Measurements from ENCODE around the gene COMMD3.

COMMD3 gene

DNA sequence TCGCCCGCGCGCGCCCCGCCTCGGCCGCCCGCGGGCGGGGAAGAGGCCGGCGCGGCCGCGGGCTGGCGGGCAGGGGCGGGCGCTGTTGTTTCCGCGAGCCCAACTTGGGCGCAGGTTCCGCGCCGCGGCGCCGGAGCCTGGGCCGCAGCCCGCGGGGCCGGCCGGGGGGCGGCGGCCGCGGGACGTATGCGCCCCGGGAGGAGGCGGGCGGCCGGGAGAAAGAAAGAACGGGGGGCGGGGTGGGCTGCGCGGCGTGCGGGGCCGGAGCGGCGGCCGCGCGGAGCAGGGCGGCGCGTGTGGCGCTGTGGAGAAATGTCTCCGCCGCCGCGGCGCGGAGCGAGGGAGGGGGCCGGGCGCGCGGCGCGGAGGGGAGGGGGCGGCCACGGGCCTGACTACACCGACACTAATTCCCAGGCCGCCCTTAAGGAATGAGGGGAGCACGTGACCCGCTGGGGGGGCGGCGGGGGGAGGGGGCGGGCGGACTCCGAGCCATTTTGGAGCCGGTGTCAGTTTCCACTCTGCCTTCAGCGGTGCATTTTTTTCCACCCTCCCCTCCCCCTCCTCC lies 4.5 kb downstream of the COMMD3 start, which contains the start of gene BMI1:
TSS of gene BMI1 (plus strand) at position 509 of the 565 bp plus-strand sequence. CDS start 5,351 bp downstream, outside the sequence.
- peak; percentile 56 for DNase-seq

DNA sequence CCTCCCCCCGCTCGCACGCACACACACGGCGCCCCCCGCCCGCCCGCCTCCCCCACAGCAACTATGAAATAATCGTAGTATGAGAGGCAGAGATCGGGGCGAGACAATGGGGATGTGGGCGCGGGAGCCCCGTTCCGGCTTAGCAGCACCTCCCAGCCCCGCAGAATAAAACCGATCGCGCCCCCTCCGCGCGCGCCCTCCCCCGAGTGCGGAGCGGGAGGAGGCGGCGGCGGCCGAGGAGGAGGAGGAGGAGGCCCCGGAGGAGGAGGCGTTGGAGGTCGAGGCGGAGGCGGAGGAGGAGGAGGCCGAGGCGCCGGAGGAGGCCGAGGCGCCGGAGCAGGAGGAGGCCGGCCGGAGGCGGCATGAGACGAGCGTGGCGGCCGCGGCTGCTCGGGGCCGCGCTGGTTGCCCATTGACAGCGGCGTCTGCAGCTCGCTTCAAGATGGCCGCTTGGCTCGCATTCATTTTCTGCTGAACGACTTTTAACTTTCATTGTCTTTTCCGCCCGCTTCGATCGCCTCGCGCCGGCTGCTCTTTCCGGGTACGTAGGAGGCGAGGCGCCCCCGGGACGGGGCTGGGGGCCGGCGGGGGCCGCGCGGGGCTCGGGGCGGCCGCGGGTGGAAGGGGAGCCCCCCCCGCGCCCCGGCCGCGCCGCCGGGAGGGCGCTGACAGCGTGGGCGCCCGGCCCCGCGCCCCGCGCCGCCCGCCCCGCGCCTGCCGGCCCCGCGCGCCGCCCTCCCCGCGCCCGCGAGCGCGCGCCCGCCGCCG lies 5.2 kb downstream of the COMMD3 start:
- peak; percentile 12 for DNase-seq

DNA sequence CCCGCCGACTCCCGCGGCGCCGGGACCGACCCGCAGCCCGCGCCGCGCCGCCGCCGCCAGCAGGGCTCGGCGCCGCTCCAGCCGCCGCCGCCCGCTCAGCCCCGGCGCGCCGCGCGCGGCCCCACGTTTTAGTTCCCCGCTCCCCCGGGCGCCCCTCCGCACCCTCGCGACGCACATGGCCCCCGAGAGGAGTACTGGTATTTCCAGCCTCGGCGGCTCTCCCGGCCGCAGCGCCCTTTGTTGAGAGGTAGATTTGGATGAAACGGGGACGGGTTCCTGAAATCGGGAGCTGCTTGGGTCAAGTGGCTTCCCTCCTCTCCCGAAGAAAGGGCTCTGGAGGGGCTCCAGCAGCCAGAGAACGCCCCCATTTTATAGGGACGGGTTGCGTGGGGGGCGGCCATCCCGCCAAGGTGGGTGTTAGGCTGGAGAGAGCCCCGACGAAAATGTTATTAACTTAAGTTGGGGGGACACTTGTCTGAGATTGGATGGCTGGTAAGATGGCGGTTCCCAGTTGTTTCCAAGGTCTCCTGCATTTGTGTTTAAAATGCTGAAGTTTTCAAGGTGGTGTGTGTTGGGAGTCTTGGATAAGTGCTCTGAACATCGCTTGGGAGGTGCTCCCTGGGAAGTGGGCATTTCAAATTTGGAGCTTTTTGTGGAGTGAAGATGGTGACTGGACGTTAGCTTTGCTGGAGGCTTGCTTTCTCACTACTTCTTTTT lies 5.9 kb downstream of the COMMD3 start:
- DNase-seq = no peak

DNA sequence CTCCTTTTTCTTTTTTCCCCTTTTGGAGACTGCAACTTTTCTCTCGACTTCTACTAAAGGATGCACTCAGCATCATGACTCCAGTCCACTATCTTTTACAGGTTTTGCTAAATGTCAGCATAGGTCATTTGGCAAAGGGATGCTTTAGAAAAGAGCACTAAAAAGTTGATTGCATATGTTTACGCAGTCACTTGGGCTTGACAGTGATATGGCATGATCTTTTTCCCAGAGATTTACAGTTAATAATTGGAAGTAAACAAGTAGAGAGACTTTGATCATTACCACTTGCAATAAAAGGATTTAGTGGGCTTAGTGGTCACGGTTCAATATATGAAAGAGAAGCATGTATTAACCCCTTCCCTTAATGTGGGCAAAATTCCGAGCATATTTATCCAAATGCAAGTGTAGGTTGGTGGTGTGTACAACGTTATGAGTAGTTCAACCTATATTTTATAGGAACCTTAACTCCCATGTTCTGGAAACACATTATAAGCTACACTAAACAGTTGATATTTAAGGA lies 6.5 kb downstream of the COMMD3 start:
- no peak for DNase-seq

DNA sequence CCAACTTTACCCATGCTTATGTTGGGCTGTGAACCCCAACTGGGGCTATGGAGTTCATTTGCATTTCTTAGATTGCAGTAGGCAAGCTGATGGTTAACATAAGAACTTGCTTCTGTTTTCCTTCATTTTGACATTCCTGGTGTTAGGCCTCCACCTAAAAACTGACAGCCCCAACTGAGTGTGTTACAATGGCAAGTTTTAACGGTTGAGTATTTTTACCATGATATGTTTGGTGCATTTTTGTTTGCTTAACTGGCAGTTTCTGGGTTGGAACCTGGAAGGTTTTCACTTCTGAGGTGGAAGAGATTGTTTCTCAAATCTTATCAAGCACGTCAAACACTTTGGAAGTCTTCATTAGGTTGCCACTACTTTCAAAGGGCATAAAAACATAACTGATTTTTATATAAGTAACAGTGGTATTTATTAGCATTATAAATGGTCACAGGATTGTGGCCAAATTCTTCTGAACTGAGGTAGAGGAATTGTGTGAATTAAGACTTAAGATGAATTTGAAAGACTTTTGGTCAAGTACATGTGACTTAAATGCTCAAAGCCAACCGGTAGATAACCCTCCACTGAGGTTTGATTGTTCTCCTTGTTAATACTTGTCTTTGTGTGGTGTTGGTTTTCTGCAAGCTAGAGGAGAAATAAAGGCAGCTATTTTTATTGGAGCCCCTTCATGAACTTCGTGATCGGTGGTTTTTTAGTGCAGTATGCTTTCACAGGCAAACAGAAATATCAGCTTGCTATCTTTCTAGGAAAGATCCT lies 7.5 kb downstream of the COMMD3 start:
- no peak for DNase-seq

DNA sequence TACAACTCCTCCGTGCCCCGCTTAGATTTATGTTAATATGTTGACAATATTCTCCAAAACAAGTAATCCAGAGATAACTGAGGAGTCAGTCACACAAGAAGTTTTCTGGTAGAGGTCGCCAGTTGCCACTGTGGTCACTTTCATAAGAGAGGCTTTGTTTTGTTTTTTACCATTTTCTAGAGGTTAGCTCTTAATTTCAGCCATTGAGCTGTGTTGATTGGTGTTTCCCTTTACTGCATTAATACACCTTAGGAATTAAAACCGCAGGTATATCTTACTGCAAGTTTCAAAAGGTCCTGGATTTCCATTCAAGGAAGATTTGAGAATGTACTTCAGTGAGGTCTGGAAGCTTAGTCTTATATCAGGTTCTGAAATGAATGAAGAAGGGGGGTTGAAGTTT lies 8.2 kb downstream of the COMMD3 start:
- no peak for DNase-seq

DNA sequence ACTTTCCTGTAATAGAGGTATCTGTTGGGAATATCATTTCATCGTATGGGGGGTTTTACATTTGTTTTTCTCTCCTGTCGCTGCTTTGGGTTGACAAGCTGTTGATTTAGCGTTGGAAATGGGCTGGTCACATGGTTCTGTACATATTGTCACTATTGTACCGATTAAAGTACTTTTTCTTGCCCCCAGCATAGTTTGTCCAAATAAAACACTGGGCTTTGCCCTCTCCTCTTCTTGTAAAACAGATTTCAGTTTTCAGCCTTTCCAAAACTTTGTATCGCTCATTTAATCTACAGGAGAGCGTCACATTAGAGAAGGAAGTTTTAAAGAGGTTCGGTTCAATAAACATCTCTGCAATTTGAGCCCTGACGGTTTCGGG lies 8.7 kb downstream of the COMMD3 start:
- DNase-seq = no peak

DNA sequence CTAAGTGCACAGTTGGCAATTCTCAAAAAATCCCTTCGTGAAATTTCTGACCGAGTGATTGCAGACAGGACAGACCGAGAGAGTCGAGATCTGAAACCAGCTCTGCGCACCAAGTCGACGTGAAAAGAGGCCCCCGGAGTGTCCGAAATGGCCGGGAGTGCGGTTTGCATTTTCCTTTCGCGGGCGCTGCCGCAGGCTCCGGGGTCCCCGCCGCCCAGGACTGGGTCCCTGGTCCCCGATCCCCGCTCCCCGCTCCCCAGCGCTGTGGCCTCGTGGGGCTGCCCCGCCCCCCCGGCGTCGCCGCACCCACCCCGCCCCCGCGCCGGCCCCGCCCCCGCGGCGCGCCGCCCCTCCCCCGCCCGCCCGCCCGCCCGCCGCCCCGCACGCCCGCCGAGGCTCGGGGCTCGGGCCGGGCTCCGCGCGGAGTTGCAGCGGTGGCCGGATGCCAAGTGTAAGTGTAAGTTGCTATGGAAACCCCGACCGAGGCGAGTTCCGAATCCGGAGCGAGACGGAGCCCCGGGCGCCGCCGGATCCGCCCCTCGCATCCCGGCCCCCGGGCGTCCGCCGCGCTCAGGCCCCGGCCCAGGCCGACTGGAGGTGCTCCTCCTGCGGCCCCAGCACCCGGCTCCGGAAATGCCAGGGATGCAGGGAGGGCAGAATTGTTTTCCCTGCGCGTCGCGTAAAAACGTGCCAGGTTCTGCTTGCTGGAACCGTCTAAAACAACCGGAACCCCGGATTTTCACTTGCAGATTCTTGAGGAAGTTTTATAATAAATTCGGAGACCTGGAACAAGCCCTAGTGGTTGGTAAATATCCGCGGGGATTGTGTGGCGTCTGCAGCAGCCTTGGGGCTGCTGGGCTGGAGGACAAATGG lies 9.3 kb downstream of the COMMD3 start:
- DNase-seq = peak; percentile 49

DNA sequence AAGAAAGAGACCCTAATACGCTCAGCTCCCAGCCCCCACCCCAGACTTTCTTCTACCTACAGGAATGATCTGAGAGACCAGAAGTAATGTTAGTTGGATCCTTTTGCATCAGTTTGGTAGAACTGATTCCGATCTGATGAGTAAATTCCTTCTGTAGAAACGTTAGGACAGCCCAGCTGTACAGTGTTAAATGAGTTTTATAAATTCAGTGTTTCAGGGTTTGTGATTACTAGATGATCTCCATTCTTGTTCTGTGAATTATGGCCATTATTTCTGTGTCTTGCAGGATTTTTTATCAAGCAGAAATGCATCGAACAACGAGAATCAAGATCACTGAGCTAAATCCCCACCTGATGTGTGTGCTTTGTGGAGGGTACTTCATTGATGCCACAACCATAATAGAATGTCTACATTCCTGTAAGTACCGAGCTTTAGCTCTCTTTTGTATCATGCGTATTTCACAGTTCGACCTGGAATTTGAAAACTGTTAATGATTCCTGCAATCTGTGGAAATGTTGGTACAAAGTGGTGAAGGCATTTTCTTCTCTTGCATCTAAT lies 10.0 kb downstream of the COMMD3 start:
- no peak for DNase-seq

DNA sequence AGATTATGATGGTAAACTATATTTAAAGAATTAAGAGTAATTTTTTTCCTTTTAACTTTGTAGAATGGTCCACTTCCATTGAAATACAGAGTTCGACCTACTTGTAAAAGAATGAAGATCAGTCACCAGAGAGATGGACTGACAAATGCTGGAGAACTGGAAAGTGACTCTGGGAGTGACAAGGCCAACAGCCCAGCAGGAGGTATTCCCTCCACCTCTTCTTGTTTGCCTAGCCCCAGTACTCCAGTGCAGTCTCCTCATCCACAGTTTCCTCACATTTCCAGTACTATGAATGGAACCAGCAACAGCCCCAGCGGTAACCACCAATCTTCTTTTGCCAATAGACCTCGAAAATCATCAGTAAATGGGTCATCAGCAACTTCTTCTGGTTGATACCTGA lies 13.0 kb downstream of the COMMD3 start:
- DNase-seq = no peak

DNA sequence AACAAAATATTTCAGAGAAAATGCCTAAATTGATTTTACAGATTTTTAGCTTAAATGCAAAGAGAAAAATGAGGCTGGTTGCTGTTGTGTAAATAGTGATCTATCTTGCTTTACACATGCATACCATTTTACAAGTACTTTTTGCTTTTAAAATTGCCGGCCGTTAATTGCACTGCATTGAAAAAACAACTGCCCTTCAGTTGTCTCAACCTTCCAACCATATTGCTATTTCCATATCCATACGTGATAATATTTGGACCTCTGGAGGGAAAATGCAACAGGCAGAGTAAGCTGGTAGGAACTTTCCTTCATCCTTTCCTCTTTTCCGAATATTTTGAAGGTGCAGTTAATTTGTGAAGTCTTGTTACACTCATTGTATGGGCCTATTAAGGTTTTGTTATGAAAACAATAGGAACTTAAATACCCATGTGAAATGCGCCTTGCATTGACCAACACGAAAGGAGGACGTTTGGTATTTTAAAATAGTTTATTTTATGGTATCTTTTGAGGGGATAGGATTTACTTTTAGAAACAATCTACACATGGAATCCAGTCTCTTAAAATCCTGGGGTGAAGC lies 16.0 kb downstream of the COMMD3 start:
- DNase-seq = no peak

DNA sequence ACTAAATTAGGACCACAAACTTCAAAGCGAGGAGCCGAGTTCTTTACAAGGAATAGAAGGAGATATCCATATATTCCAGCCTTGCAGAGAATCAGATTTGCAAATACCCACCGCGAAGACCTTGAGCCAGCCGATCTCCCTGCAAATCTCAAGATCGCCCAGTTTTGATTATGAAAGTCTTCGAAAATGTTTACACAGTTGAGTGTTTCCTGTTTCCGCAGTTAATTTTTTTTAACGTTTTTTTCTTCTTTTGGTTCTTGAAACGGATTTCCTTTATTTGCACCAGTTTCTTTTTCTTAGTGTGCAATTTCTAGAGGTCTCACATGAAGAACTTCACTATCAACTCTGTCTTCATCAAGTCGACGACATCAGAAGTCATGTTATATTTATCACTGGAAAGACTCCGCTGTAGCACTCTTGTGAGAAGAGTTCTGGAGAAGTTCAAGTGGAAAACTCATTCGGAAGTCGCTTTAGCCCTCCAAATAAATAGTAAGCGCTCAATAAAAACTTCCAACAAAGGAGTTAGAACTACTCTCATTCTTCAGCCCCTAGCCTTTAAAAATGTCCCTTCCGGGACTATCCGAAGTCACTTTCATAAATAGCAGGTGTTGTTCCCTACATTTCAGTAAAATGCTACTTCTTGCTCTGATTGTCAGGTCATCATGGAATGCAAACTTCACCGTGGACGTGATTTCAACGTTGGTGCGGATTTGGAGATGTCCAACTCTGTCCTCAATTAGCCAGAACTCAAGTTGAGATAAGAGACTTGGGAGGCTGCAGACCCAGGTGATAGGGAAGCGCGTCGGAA lies 17.2 kb downstream of the COMMD3 start:
- no peak for DNase-seq

DNA sequence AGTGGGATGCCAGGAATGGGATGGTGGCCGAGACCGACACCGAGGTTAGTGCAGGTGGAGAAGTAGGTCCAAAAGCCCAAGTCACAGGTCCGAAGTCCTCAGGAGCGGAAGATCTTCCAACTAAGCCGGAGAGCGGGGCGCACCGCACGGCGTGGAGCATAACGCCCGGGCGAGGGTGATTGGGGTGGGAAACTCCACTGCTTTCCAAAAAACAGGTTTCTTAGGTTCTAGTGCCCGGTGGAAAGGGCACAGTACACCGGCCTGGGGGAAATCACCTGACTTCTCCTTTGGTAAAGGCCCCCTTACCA lies 17.7 kb downstream of the COMMD3 start:
- no peak for DNase-seq

DNA sequence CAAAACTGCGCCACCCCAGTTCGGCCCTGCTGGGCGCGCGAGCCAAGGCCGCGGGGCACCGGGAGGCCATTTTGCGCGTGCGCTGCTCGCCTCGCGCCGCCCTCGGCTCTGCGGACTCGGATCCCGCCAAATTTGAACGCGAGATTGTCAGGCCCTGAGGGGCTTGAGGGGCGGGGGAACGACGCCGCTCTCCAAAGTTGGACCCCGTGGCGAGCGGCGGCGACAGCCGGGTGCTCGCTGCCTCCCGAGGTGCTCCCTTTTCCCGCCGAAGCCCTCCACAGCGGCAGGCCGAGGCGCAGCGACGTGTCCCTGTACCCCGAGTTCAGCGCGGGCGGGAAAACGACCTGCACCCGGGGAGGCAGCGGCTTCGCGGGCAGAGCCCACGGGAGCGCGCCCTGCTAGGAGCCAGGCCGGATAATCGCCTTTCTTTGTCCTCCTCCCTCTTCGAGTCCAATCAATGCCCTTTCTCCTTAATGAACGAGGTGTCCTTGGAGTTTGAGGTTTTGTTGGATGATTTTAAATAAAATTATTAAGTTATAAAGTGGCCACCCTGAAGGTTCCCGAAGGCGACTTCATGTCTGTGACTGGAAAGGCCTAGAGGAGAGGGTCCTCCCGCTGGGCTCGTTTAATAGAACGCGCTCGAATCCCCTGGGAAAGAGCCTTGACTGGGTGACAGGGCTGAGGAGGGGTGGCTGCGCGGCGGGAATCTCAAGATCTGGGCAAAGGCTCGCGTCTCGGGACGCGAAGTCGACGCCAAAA lies 18.4 kb downstream of the COMMD3 start:
- DNase-seq = no peak

DNA sequence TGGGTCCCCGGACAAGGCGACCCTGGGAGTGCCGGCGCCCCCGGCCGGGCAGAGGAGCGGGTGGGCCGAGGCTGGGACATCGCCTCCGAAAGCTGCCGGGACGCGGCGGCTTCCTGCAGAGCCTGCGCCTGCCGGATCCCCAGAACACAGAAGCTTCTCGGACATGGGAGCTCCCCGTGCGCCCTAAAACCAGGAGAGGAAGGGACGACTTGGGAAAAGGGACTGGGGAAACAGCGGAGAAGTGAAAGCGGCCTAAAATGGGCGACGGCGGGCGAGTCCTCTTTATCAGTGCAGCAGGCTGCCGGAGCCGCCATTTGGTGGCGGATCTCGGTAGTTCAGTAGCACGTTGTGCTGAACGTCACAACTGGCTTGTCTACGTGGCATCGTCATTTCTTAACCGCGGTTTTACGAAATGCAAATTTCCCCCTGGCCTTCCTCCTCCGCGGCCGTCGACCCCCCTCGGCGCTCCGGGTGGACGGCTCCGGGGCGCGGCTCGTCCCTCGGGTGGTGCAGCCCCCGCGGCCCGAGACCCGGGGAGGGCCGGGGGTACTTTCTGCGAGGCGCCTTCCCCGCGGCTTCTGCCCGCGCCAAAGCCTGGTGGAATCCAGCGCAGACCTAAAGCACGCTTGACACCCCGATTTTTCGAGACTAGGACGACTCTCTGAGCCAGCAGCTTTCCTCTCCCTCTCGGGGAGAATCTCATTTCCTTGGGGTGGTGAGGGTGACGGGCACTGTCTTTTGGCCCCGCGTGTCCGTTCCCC lies 19.2 kb downstream of the COMMD3 start:
- no peak for DNase-seq

DNA sequence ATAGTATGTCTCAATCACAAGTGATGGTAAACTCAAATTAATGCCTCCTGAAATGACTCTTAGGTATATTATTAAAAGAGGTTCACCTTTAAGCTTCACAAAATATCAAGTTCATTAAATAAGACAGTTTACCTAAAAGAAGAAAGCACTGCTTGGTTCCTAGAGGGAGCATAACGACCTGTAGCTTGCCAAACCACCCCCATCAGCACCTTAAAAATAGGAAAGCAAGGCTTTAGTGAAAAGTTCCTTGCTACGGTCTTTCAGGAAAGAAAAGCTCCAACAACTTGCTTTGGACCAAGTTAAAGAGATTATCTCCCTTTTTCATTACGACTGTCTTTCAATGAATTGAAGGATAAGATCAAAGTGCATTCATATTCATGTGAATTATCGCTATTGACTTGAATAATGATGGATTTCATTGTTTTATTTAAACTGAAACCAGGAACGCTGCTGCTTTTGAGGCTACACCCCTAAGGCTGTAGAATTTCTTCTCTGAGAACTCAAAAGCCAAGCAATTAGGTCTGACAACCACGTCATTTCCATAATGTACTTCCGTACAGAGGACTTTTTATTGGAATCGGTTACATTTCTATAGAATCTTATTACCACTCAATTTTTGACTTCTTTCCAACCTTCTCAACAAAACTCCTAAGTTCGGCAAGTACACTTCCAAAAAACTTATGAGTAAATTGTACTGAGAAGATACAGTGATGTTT lies 22.2 kb downstream of the COMMD3 start:
- no peak for DNase-seq

DNA sequence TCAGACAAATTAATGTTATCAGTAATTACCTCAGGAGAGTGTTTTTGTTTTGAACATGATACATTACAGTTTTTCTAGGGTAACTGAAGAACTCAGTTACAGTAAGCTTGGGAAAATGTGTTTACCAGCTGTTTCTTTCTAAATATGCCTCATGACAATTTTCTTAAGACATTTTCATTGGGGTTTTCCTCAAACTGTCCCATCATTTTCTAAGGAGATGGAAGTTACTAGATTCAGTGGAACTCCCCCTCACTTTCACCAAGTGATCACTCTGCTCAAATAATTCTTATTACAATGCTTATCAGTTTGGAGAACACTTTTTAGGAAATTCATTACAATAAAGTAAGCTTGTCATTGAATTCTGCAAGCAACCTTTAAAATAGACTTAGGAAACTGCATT lies 22.7 kb downstream of the COMMD3 start:
- no peak for DNase-seq

DNA sequence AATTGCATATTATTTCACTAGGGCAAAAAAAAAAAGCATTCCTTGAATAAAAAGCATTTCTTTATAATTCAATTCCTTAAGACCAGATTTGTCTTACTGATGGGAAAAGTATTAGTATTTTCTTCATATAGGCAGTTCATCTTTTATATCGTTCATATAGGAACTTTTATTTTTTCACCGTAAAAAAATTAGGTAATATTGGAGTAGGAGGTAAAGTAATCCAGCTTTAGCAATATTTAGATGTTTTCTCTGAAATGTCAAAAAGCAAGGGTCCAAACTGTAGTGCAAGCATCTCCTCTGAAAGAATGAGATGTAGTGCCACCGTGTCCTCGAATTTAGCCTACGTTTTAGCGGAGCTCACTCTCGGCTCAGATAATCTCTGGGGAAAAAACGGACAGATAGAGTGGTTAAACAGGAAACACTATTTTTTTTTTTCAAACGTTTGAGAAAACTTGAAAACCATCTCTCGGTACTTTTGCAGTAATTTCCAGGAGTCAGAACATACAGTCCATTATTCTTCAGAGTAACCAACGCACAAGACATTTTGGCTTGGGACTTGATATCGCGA lies 23.7 kb downstream of the COMMD3 start:
- no peak for DNase-seq
